Stimulated activated CD8-positive, alpha-beta memory T cell treated with anti-CD3 and anti-CD28 coated beads, Interleukin-7, amount 100 ng/mL, for 4 hours (primary cell): Measurements from ENCODE around the gene LBHD2.
"Not testable (repeated sequence)": the region's sequence is repeated elsewhere in the genome, so short reads cannot be mapped to it uniquely, and the experiment has no call there.

ENCODE experiments used
- DNase-seq, 2 donors: peaks; one replicate each; pipeline ENCODE4 v3.0.0-alpha.2; 2020; ENCODE audit warnings: low read depth in 2 of 2

Gene LBHD2

GRCh38 chr14:103084021-103084919, at the start of gene LBHD2:
Gene LBHD2 (plus strand): TSS chr14:103084210. CDS start chr14:103086013, 1,803 bp downstream.
- no peak for DNase-seq

GRCh38 chr14:103041464-103041863, 42.5 kb upstream of the LBHD2 start:
- no peak for DNase-seq

DNA sequence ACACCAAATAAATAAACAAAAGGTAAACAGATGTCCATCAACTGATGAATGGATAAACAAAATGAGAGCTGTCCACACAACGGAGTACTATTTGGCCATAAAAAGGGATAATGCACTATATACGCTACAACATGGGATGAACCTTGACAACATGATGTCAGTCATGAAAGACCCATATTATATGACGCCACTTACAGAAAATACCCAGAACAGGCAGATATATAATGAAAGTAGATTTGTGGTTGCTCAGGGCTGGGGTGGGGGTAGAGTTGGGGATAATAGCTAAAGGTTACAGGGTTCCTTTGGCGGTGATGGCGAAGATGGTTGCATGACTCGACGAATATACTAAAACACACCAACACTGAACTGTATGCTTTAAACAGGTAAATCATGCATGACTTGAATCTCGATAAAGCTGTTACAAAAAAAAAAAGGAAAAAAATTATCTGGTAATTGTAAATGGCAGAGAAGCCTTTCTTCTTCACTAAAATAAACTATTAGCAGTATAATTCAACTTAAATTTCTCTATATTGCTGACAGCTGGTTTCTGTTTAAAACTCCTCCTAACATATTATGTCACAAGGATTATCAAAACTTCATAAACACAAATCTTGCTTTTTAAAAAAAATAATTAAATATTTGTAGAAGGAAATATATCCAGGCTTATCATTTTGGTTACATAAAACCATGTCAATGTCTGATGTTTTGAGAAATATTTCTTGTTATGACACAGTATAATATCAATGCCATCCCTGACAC, 40.6 kb upstream of the LBHD2 start:
- DNase-seq, result no peak

- DNase-seq, result no peak
Observed at GRCh38 chr14:103045371-103045869, 38.6 kb upstream of the LBHD2 start.

- DNase-seq, result not testable (repeated sequence)
Observed at GRCh38 chr14:103047453-103047852, 36.6 kb upstream of the LBHD2 start.

- DNase-seq, result no peak
Observed at GRCh38 chr14:103050935-103051334, 33.1 kb upstream of the LBHD2 start.

GRCh38 chr14:103052407-103052806, 31.6 kb upstream of the LBHD2 start:
- no peak for DNase-seq

- no peak for DNase-seq
Observed at GRCh38 chr14:103055695-103056094, 28.3 kb upstream of the LBHD2 start.

- DNase-seq, result no peak
Observed at GRCh38 chr14:103056322-103057027, 27.5 kb upstream of the LBHD2 start.

DNA sequence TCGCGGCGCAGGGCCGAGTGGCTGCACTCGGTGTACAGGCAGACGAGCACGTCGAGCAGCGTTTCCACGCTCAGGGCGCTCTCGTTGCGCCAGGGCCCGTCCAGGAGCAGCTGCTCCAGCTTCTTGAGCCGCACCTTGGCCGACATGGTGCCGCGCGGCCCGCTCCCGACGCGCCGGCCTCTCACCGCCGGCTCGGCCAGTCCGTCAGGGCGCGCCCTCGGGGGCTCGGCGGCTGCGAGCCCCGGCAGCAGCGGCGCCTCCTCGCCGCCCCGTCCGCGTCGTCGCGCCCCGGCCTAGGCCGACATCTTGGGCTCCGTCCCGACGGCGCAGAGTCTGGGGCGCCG, 27.0 kb upstream of the LBHD2 start:
- DNase-seq, result no peak

DNA sequence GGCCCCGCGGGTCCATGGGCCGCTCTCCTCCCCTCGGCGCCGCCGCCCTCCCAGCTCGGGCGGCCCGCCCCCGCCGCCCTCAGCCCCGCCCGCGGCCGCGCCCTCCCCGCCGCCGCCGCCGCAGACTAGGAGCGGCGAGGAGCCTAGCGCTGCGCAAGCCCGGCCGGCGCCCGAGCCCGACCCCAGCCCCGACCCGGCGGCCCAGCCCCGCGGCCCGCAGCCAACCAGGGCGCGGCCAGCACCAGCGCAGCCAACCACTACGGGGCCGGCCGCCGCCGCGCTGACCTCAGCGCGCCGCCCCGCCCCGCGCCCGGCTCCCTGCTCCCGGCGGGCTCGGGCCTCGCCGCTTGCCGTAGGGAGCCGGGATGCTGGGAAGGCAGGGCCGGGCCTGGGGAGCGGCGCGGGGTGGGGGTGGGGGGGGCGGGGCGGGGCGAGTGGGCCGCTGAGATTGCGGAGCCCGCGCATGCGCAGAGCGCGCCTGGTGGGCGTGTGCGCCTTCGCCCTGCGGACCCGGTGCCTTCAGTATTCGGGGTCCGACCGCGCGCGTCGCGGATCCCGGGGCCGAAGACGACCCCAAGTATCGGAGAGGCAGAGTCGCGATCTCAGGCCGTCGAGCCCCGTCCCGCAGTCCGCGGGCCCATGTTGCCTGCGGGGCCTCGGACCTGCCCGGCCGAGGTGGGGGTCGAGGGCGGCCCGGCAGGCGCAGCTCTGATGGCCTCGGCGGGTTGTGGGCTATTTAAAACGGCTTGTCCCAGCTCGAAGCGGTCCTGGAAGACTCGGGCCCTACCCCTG, 26.4 kb upstream of the LBHD2 start, which contains the start of gene CDC42BPB:
TSS of gene CDC42BPB (minus strand) at position 178 of the 792 bp plus-strand sequence. CDS start 376 bp downstream, outside the sequence.
- peak in 1 of 2 donors; percentile 36 for DNase-seq

GRCh38 chr14:103058164-103059055, 25.6 kb upstream of the LBHD2 start:
- DNase-seq, result no peak

GRCh38 chr14:103059556-103059955, 24.5 kb upstream of the LBHD2 start:
- no peak for DNase-seq

DNA sequence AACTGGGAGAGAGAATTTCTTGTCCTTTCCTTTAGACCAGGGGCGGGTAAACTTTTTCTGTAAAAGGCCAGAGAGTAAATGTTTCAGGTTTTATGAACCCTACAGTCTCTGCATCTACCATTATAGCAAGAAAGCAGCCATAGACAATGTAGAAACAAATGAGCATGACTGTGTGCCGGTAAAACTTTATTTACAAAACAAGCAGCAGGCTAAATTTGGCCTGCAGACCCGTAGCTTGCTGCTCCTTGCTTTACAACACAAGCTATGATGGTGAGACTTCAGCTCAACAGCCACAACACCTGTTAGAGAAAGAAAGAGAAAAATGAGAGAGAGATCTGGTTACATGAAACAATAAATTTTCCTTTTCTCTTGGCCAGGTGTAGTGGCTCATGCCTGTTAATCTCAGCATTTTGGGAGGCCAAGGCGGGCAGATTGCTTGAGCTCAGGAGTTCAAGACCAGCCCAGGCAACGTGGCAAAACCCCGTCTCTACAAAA, 22.5 kb upstream of the LBHD2 start:
- DNase-seq, result no peak

- DNase-seq, result no peak
Observed at GRCh38 chr14:103064436-103064835, 19.6 kb upstream of the LBHD2 start.

GRCh38 chr14:103064978-103065377, 19.0 kb upstream of the LBHD2 start:
- no peak for DNase-seq

- no peak for DNase-seq
Observed at GRCh38 chr14:103065861-103066260, 18.1 kb upstream of the LBHD2 start.

DNA sequence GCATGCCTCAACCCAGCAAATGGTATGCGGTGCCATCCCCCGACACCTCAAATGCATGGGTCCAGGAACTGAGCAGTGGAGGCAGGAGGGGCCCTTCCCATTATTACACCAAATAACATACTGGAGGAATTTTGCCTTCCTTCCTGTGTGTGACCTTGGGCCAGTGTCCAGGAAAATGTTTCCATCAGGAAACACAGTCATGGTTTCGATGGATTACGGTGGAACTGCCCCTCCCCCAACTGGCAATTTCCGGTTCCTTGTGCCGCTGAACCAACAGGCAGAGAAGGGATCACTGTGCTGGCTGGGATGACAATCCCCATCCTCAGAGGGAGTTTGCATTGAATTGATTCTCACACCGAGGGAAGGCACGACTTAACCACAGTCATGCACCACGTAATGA, 17.6 kb upstream of the LBHD2 start:
- DNase-seq, result no peak

- DNase-seq, result no peak
Observed at GRCh38 chr14:103067231-103067954, 16.6 kb upstream of the LBHD2 start.
